Hepatocyte (in vitro differentiated cells): ENCODE data around the gene ZFP92. TPM values are rescaled to one million over a fixed set of nuclear protein-coding genes. Genes with fewer than 3 reads are reported as not detected.

ENCODE experiments used
- DNase-seq: peaks from one replicate; pipeline ENCODE4 v3.0.0-alpha.2; 2016; ENCODE audit warnings: low spot score
- H2AFZ ChIP-seq: fragments of 200-600 bp; sonication (generic); 2 replicates; pipeline ENCODE4 v1.6.0; 2016; ENCODE audit warnings: antibody characterized with exemption, mild to moderate bottlenecking
- H3K27ac ChIP-seq: fragments of 200-600 bp; sonication (generic); 2 replicates; pipeline ENCODE4 v1.5.1; 2016; ENCODE audit warnings: mild to moderate bottlenecking
- H3K27me3 ChIP-seq: fragments of 200-600 bp; sonication (generic); 2 replicates; pipeline ENCODE4 v1.6.1; 2016
- H3K36me3 ChIP-seq: fragments of 200-600 bp; sonication (generic); replicated peaks from 2 replicates; pipeline ENCODE4 v1.5.1; 2016; ENCODE audit warnings: low read depth; ENCODE audit not compliant: insufficient read depth
- H3K4me1 ChIP-seq: fragments of 200-600 bp; sonication (generic); 2 replicates; pipeline ENCODE4 v1.5.1; 2016; ENCODE audit warnings: mild to moderate bottlenecking, moderate library complexity; ENCODE audit not compliant: insufficient read depth
- H3K4me2 ChIP-seq: fragments of 200-600 bp; sonication (generic); 2 replicates; pipeline ENCODE4 v1.6.0; 2016
- H3K4me3 ChIP-seq: fragments of 200-600 bp; sonication (generic); 2 replicates; pipeline ENCODE4 v1.5.1; 2016; ENCODE audit warnings: mild to moderate bottlenecking
- H3K79me2 ChIP-seq: fragments of 200-600 bp; sonication (generic); 2 replicates; pipeline ENCODE4 v1.6.0; 2017; ENCODE audit warnings: mild to moderate bottlenecking
- H3K9me2 ChIP-seq: fragments of 200-600 bp; sonication (generic); replicated peaks from 2 replicates; pipeline ENCODE4 v1.6.0; 2017; ENCODE audit warnings: mild to moderate bottlenecking; ENCODE audit not compliant: insufficient read depth
- H3K9me3 ChIP-seq: fragments of 200-600 bp; sonication (generic); 2 replicates; pipeline ENCODE4 v1.5.1; 2016; ENCODE audit warnings: low read depth, mild to moderate bottlenecking
- H4K20me1 ChIP-seq: fragments of 200-600 bp; sonication (generic); 2 replicates; pipeline ENCODE4 v1.6.0; 2016; ENCODE audit warnings: mild to moderate bottlenecking; ENCODE audit not compliant: insufficient read depth, poor library complexity, severe bottlenecking
- EZH2 ChIP-seq: fragments of 200-600 bp; sonication (generic); IDR thresholded peaks from 2 replicates; pipeline ENCODE4 v1.6.1; 2016; ENCODE audit warnings: antibody characterized with exemption, mild to moderate bottlenecking, borderline replicate concordance
- EZH2phosphoT487 ChIP-seq: fragments of 200-600 bp; sonication (generic); IDR thresholded peaks from one replicate; pipeline ENCODE4 v1.6.1; 2018; ENCODE audit warnings: antibody characterized with exemption, mild to moderate bottlenecking, low read depth, moderate library complexity; ENCODE audit not compliant: unreplicated experiment, severe bottlenecking
- WGBS: methylation state at CpG from one replicate; pipeline ENCODE4 v1.1.6; 2016; ENCODE audit warnings: low lambda C conversion rate; ENCODE audit errors: missing lambda C conversion rate; 5-methylcytosine and 5-hydroxymethylcytosine counted together
- polyA plus RNA-seq: library from polyadenylated mRNA; unstranded; fragments of >200 nt; fragmentation: Nextera tagmentation; extraction: Ambion mirVana; gene quantifications from 2 replicates; pipeline ENCODE4 v1.2.1, GENCODE V29; 2016
- total RNA-seq: library from RNA; depleted of rRNA; stranded (reverse); fragments of >200 nt; gene quantifications from 2 replicates; pipeline ENCODE4 v1.2.3, GENCODE V29; 2014
- TF ChIP-seq, protein P1 (sequence below): fragments of 200-600 bp; sonication (generic); IDR thresholded peaks from 2 replicates; pipeline ENCODE4 v1.5.1; 2016; ENCODE audit warnings: antibody characterized with exemption, mild to moderate bottlenecking; ENCODE audit not compliant: poor library complexity

ZFP92 gene
- total and polyA plus RNA-seq, 2 experiments from 2014 or later, result 0.33 to 0.90 TPM

DNA sequence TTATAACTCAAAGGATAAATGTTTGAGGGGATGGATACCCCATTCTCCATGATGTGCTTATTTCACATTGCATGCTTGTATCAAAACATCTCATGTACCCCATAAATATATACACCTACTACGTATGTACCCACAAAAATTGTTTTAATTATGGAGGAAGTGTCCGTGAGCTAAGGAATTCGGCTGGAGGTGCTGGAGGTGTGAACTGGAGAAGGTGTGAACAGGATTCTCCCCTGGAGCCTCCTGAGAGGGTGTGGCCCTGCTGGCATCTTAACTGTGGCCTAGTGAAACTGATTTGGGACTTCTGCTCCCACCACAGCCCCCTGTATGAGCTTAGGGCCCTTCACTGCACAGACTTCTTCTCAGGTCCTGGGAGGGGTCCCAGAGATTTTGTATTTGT is 33.5 kb upstream of the ZFP92 start:
- WGBS, result 82% methylated on average over 3 of the region's 3 CpGs

DNA sequence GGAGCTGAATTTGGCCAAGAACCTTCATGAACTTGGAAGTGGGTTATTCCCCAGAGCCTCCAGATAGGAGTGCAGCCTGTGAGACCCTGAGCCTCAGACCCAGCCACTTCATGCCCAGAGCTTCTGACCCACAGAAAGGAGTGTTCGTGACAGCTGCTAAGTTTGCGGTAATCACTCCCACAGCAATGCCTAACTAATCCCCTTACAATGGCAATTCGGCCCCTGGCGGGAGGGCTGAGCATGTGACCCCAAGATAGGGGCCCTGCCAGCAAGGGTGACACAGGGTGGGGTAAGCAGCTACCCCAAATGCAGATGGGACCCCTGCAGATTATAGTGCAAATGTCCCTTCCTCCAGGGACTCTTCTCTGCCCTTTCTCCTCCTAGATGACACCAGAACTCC is 32.7 kb upstream of the ZFP92 start:
- H3K4me3 ChIP-seq, result no peak overlapping the region
- H3K79me2 ChIP-seq, result no peaks in the 10 kb centered on the region
- H2AFZ ChIP-seq, result no peak overlapping the region
- TF ChIP-seq EZH2phosphoT487, result no peak
- TF ChIP-seq, protein P1, sequence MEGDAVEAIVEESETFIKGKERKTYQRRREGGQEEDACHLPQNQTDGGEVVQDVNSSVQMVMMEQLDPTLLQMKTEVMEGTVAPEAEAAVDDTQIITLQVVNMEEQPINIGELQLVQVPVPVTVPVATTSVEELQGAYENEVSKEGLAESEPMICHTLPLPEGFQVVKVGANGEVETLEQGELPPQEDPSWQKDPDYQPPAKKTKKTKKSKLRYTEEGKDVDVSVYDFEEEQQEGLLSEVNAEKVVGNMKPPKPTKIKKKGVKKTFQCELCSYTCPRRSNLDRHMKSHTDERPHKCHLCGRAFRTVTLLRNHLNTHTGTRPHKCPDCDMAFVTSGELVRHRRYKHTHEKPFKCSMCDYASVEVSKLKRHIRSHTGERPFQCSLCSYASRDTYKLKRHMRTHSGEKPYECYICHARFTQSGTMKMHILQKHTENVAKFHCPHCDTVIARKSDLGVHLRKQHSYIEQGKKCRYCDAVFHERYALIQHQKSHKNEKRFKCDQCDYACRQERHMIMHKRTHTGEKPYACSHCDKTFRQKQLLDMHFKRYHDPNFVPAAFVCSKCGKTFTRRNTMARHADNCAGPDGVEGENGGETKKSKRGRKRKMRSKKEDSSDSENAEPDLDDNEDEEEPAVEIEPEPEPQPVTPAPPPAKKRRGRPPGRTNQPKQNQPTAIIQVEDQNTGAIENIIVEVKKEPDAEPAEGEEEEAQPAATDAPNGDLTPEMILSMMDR, result no peak
- TF ChIP-seq EZH2, result no peak
- no peak overlapping the region for H3K4me2 ChIP-seq
- H3K27ac ChIP-seq, result no peak overlapping the region
- no peaks in the 10 kb centered on the region for H3K9me3 ChIP-seq
- WGBS, result 87% methylated on average over 4 of the region's 4 CpGs
- H3K4me1 ChIP-seq, result no peaks in the 10 kb centered on the region
- no peaks in the 10 kb centered on the region for H3K9me2 ChIP-seq
- no peaks in the 10 kb centered on the region for H4K20me1 ChIP-seq
- DNase-seq, result no peak
- H3K27me3 ChIP-seq, result no peaks in the 10 kb centered on the region
- H3K36me3 ChIP-seq, result no peaks in the 10 kb centered on the region

More for the DNA sequence above, 33.5 kb upstream of the ZFP92 start:
- H3K27me3 ChIP-seq, result no peaks in the 10 kb centered on the region
- no peak overlapping the region for H3K4me2 ChIP-seq
- H3K79me2 ChIP-seq, result no peaks in the 10 kb centered on the region
- no peak overlapping the region for H2AFZ ChIP-seq
- no peaks in the 10 kb centered on the region for H3K9me2 ChIP-seq
- no peak overlapping the region for H3K4me3 ChIP-seq
- no peaks in the 10 kb centered on the region for H3K4me1 ChIP-seq
- TF ChIP-seq EZH2 (no peak), EZH2phosphoT487 (no peak)
- TF ChIP-seq, protein P1, result no peak
- H3K27ac ChIP-seq, result no peak overlapping the region
- H3K36me3 ChIP-seq, result no peaks in the 10 kb centered on the region
- no peak for DNase-seq
- H3K9me3 ChIP-seq, result no peaks in the 10 kb centered on the region
- H4K20me1 ChIP-seq, result no peaks in the 10 kb centered on the region

DNA sequence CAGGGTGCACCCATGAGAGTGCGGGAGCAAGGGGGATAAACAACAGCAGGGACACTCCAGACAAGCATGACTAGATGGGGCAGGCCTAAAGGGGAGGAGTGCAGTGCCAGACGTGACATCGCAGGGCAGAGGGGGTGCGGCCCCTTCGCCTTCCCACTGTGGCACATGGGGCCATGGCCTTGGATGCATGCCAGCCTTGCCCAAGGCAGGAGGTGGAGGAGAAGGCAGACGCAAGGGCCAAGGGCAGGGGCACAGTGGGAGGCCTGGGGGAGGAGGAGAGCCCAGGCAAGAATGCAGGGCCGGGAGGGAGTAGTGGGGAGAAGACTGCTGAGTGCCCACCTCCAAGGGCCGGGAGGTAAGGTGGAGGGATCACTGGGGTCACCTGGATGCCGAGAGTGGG is 31.8 kb upstream of the ZFP92 start:
- no peak for TF ChIP-seq EZH2phosphoT487
- no peak for TF ChIP-seq EZH2
- TF ChIP-seq, protein P1, result no peak

More for the DNA sequence above, 31.8 kb upstream of the ZFP92 start:
- Histone ChIP-seq H3K27me3 (no peaks in the 10 kb centered on the region), H2AFZ (no peak overlapping the region), H3K4me2 (no peak overlapping the region), H3K27ac (no peak overlapping the region), H3K9me3 (no peaks in the 10 kb centered on the region), H4K20me1 (no peaks in the 10 kb centered on the region), H3K36me3 (no peaks in the 10 kb centered on the region), H3K9me2 (no peaks in the 10 kb centered on the region), H3K79me2 (no peaks in the 10 kb centered on the region), H3K4me3 (no peak overlapping the region), H3K4me1 (no peaks in the 10 kb centered on the region)
- 92% methylated on average over 7 of the region's 9 CpGs for WGBS
- DNase-seq, result no peak
